Cardiac fibroblast (primary cell): Measurements from ENCODE around the gene HPSE.
A peak's percentile ranks its signal among the peaks of the same experiment; 100 is the strongest.

Experiments used
- DNase-seq, 2 donors: peaks; one replicate each; pipeline versions ENCODE4 v3.0.0 to v3.0.0-alpha.2; 2010; ENCODE audit warnings: low read depth in 2 of 2
- H3K4me3 ChIP-seq, 2 donors: replicated peaks in 1 of 2; 1 replicate in 1 of 2; 2 replicates in 1 of 2; pipeline ENCODE4 v1.5.1; 2011; ENCODE audit warnings: low read depth in 2 of 2, low read length in 2 of 2, mild to moderate bottlenecking in 2 of 2, moderate library complexity in 1 of 2
- TF ChIP-seq, protein P1 (sequence below): IDR thresholded peaks from one replicate; pipeline ENCODE4 v1.5.1; 2011; ENCODE audit warnings: low read depth, mild to moderate bottlenecking, low read length, inconsistent platforms

HPSE gene

DNA sequence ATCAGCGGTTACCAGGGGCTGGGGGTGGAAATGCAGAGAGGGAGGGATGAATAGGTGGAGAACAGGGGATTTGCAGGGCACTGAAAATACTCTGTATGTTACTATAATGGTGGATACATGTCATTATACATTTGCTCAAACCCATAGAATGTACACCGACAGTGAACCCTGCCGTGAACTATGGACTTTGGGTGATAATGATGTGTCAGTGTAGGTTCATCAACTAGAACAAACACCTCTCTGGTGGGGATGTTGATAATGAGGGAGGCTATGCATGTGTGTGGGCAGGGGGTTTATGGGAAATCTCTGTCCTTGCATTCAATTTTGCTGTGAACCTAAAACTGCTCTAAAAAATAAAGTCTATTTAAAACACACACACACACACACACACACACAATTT is 11.5 kb downstream of the HPSE start:
- DNase-seq = no peak
- H3K4me3 ChIP-seq = no peak overlapping the region
- TF ChIP-seq, protein P1, sequence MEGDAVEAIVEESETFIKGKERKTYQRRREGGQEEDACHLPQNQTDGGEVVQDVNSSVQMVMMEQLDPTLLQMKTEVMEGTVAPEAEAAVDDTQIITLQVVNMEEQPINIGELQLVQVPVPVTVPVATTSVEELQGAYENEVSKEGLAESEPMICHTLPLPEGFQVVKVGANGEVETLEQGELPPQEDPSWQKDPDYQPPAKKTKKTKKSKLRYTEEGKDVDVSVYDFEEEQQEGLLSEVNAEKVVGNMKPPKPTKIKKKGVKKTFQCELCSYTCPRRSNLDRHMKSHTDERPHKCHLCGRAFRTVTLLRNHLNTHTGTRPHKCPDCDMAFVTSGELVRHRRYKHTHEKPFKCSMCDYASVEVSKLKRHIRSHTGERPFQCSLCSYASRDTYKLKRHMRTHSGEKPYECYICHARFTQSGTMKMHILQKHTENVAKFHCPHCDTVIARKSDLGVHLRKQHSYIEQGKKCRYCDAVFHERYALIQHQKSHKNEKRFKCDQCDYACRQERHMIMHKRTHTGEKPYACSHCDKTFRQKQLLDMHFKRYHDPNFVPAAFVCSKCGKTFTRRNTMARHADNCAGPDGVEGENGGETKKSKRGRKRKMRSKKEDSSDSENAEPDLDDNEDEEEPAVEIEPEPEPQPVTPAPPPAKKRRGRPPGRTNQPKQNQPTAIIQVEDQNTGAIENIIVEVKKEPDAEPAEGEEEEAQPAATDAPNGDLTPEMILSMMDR = no peak

DNA sequence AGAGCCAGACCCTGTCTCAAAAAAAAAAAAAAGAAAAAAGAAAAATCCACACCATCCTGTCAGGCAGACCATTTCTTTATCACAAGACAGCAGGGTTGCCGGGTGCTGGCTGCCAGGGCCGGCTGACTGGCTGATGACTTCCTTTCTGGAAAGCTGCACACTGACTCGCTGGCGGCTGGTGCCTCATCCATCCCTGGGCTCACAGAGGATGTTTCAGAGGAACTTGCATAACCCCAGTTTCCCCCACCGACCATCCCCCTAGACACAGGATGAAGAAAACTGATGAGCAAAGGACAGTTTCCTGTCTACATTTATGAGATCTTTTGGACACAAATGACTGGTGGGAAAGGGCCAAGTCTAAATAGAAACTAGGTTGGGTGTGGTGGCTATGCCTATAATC is 14.1 kb downstream of the HPSE start:
- TF ChIP-seq, protein P1 = no peak
- DNase-seq = peak; percentile 68 to 72

GRCh38 chr4:83318666-83319065 is 16.0 kb downstream of the HPSE start:
- TF ChIP-seq, protein P1 = no peak
- DNase-seq = no peak
- H3K4me3 ChIP-seq = no peak overlapping the region

More for the DNA sequence above, 14.1 kb downstream of the HPSE start:
- H3K4me3 ChIP-seq = no peak overlapping the region

DNA sequence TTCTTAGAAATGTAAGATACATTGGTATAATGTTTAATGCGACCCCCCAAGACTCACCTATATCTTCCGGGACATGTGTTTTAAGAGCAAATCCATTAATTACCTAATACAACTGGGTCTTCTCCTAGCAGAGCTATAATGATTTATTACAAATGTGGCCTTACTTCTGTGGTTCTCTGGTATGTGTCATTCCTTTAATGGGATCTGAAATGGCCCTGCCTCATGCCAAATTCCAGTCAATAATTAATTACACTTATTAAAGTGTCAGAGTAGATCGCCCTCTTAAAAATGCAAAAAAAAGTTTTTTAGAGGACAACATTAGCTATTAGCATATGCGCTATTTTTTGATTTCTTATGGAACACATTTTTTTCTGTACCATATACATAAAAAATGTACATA is 17.0 kb downstream of the HPSE start:
- H3K4me3 ChIP-seq = no peak overlapping the region
- no peak for DNase-seq
- TF ChIP-seq, protein P1 = no peak

- TF ChIP-seq, protein P1 = no peak
- DNase-seq = peak in 1 of 2 donors; percentile 38
Observed at GRCh38 chr4:83316459-83317165, 18.0 kb downstream of the HPSE start.

GRCh38 chr4:83315341-83315870 is 19.2 kb downstream of the HPSE start:
- no peak overlapping the region for H3K4me3 ChIP-seq
- TF ChIP-seq, protein P1 = no peak
- DNase-seq = no peak

More at GRCh38 chr4:83316459-83317165, 18.0 kb downstream of the HPSE start:
- no peak overlapping the region for H3K4me3 ChIP-seq

GRCh38 chr4:83308672-83309071 is 26.0 kb downstream of the HPSE start:
- TF ChIP-seq, protein P1 = no peak
- no peak overlapping the region for H3K4me3 ChIP-seq
- DNase-seq = no peak
